Activated naive CD4-positive, alpha-beta T cell treated with Interleukin-2 at 50 U/mL for 16 hours (primary cell): ENCODE measurements around the gene BHLHE23.
"Not testable (repeated sequence)": the region's sequence is repeated elsewhere in the genome, so short reads cannot be mapped to it uniquely, and the experiment has no call there.

Experiments used
- DNase-seq: peaks from one replicate; pipeline ENCODE4 v3.0.0-alpha.2; 2020

Gene BHLHE23

GRCh38 chr20:62970307-62971210 is 36.2 kb downstream of the BHLHE23 start:
- no peak for DNase-seq

GRCh38 chr20:62969939-62970306 is 36.8 kb downstream of the BHLHE23 start:
- DNase-seq = no peak

GRCh38 chr20:62969179-62969760 is 37.5 kb downstream of the BHLHE23 start:
- DNase-seq = no peak

- no peak for DNase-seq
Observed at GRCh38 chr20:62968378-62969178, 38.2 kb downstream of the BHLHE23 start.

- no peak for DNase-seq
Observed at GRCh38 chr20:62967628-62968351, 39.0 kb downstream of the BHLHE23 start.

- no peak for DNase-seq
Observed at GRCh38 chr20:62967149-62967501, 39.6 kb downstream of the BHLHE23 start.

- DNase-seq = no peak
Observed at GRCh38 chr20:62966212-62967148, 40.3 kb downstream of the BHLHE23 start.

GRCh38 chr20:62965363-62965771 is 41.4 kb downstream of the BHLHE23 start:
- DNase-seq = no peak

- DNase-seq = no peak
Observed at GRCh38 chr20:62964700-62965099, 42.1 kb downstream of the BHLHE23 start.

GRCh38 chr20:62963614-62964397 is 43.0 kb downstream of the BHLHE23 start:
- no peak for DNase-seq

- no peak for DNase-seq
Observed at GRCh38 chr20:62962891-62963613, 43.7 kb downstream of the BHLHE23 start.

GRCh38 chr20:62962221-62962879 is 44.4 kb downstream of the BHLHE23 start:
- no peak for DNase-seq

GRCh38 chr20:62961799-62962198 is 45.0 kb downstream of the BHLHE23 start:
- DNase-seq = no peak

GRCh38 chr20:62961310-62961783 is 45.4 kb downstream of the BHLHE23 start:
- DNase-seq = no peak

- DNase-seq = not testable (repeated sequence)
Observed at GRCh38 chr20:62960446-62961309, 46.1 kb downstream of the BHLHE23 start.

- no peak for DNase-seq
Observed at GRCh38 chr20:62959998-62960436, 46.7 kb downstream of the BHLHE23 start.

GRCh38 chr20:62959101-62959971 is 47.4 kb downstream of the BHLHE23 start:
- no peak for DNase-seq
